ENCODE results near the gene ASRGL1.
"Not testable (repeated sequence)": the region's sequence is repeated elsewhere in the genome, so short reads cannot be mapped to it uniquely, and the experiment has no call there.

GRCh38 chr11:62327541-62327940 is 9.7 kb upstream of the ASRGL1 start:
- TF ChIP-seq, protein P1, sequence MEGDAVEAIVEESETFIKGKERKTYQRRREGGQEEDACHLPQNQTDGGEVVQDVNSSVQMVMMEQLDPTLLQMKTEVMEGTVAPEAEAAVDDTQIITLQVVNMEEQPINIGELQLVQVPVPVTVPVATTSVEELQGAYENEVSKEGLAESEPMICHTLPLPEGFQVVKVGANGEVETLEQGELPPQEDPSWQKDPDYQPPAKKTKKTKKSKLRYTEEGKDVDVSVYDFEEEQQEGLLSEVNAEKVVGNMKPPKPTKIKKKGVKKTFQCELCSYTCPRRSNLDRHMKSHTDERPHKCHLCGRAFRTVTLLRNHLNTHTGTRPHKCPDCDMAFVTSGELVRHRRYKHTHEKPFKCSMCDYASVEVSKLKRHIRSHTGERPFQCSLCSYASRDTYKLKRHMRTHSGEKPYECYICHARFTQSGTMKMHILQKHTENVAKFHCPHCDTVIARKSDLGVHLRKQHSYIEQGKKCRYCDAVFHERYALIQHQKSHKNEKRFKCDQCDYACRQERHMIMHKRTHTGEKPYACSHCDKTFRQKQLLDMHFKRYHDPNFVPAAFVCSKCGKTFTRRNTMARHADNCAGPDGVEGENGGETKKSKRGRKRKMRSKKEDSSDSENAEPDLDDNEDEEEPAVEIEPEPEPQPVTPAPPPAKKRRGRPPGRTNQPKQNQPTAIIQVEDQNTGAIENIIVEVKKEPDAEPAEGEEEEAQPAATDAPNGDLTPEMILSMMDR (conservative IDR thresholded peaks at IDR 0.05; ENCODE audit: low read depth, low read length), result not testable (repeated sequence)
- TF ChIP-seq EZH2 (IDR thresholded peaks at IDR 0.05; ENCODE audit: borderline replicate concordance, low read depth, low read length, poor library complexity, severe bottlenecking), result not testable (repeated sequence)
